Left lung (tissue), 10 donors: ENCODE results near the gene CXCL3. TPM values are rescaled to one million over a fixed set of nuclear protein-coding genes. Genes with fewer than 3 reads are reported as not detected.
A peak's percentile ranks its signal among the peaks of the same experiment; 100 is the strongest.

Source experiments
- ATAC-seq: fragments of 200-7000 bp; cut with Tn5 transposase; one replicate; pipeline ENCODE4 v1.9.1; 2020; ENCODE audit warnings: moderate library complexity
- DNase-seq, 4 donors: peaks; one replicate each; pipeline ENCODE4 v3.0.0-alpha.2; 2013 to 2020
- H3K27ac ChIP-seq, 2 donors: fragments of 200-600 bp; sonication (generic) in 1 of 2; one replicate each; pipeline versions ENCODE4 v1.5.0 to v1.8.0; 2020 to 2021
- H3K27me3 ChIP-seq, 2 donors: fragments of 200-600 bp; sonication (generic) in 1 of 2; one replicate each; pipeline versions ENCODE4 v1.5.0 to v1.8.0; 2020 to 2021
- H3K36me3 ChIP-seq, 2 donors: fragments of 200-600 bp; sonication (generic) in 1 of 2; one replicate each; pipeline versions ENCODE4 v1.5.0 to v1.8.0; 2020 to 2021
- H3K4me1 ChIP-seq, 2 donors: fragments of 200-600 bp; one replicate each; pipeline ENCODE4 v1.8.0; 2021
- H3K4me3 ChIP-seq, 2 donors: fragments of 200-600 bp; sonication (generic) in 1 of 2; one replicate each; pipeline versions ENCODE4 v1.5.0 to v1.8.0; 2020 to 2021; ENCODE audit warnings: mild to moderate bottlenecking in 1 of 2
- H3K9me3 ChIP-seq, 2 donors: fragments of 200-600 bp; sonication (generic) in 1 of 2; one replicate each; pipeline versions ENCODE4 v1.5.0 to v1.8.0; 2020 to 2021
- CTCF ChIP-seq, 2 donors: fragments of 200-600 bp; sonication (generic) in 1 of 2; IDR thresholded peaks; one replicate each; pipeline versions ENCODE4 v1.5.0 to v1.8.0; 2021; ENCODE audit warnings: antibody characterized with exemption in 2 of 2
- intact Hi-C, 2 donors: fragments of 100-400 bp; cut with DNase I; formaldehyde crosslinking; loops; one replicate each; pipeline versions ENCODE4 v1.11.2 to v1.14.2; 2022
- polyA plus RNA-seq, 6 donors: library from polyadenylated mRNA; unstranded; fragments of 120-200 nt; gene quantifications; one replicate each; pipeline ENCODE4 v1.2.1, GENCODE V29; 2013; ENCODE audit not compliant: insufficient read length in 6 of 6
- total RNA-seq, 2 donors: library from RNA; stranded (reverse); fragmentation: NEBNext Ultra II Directional; extraction: Animal tissue kit (Norgen Biotek cat#: 25700); gene quantifications; one replicate each; pipeline ENCODE4 v1.2.1, GENCODE V29; 2021
- donor health status: DM: no; HTN: yes; CAD: no.
- donor health status: DM: no; HTN: no; CAD: no.

The CXCL3 gene
- total and polyA plus RNA-seq, 8 donors: 0.49 to 15.2 (median 1.0) TPM

GRCh38 chr4:74018771-74019170 is 19.7 kb downstream of the CXCL3 start:
- ATAC-seq (peak; percentile 69), DNase-seq (no peak)
- H3K36me3 ChIP-seq: no peaks in the 10 kb centered on the region
- peaks cover 0 to 16% of the 10 kb centered on the region in 2 donors for H3K4me1 ChIP-seq
- H3K27ac ChIP-seq: peak overlapping the region; percentile 27 to 62
- no peaks in the 10 kb centered on the region for H3K27me3 ChIP-seq
- no peak overlapping the region for H3K4me3 ChIP-seq
- H3K9me3 ChIP-seq: no peaks in the 10 kb centered on the region
- TF ChIP-seq CTCF (IDR thresholded peaks at IDR 0.05): no peak
- intact Hi-C loops: no loop called here

GRCh38 chr4:74018116-74018515 is 20.4 kb downstream of the CXCL3 start:
- ATAC-seq: peak; percentile 42
- no peaks in the 10 kb centered on the region for H3K9me3 ChIP-seq
- no peaks in the 10 kb centered on the region for H3K27me3 ChIP-seq
- TF ChIP-seq CTCF (IDR thresholded peaks at IDR 0.05): no peak
- H3K4me3 ChIP-seq: no peak overlapping the region
- no peaks in the 10 kb centered on the region for H3K36me3 ChIP-seq
- intact Hi-C loops: no loop called here
- H3K27ac ChIP-seq: peak overlapping the region in 1 of 2 donors; percentile 62
- DNase-seq: no peak
- H3K4me1 ChIP-seq: peaks cover 0 to 16% of the 10 kb centered on the region in 2 donors

- ATAC-seq: peak; percentile 30
Measured at GRCh38 chr4:74016068-74016467, 22.4 kb downstream of the CXCL3 start.

GRCh38 chr4:74015126-74015780 is 23.2 kb downstream of the CXCL3 start:
- TF ChIP-seq CTCF (IDR thresholded peaks at IDR 0.05): no peak

More at GRCh38 chr4:74016068-74016467, 22.4 kb downstream of the CXCL3 start:
- no peak for TF ChIP-seq CTCF (IDR thresholded peaks at IDR 0.05)
- no peak for DNase-seq
- no peak overlapping the region for H3K4me3 ChIP-seq
- H3K27me3 ChIP-seq: no peaks in the 10 kb centered on the region
- H3K27ac ChIP-seq: peak overlapping the region in 1 of 2 donors; percentile 30
- no peaks in the 10 kb centered on the region for H3K9me3 ChIP-seq
- H3K36me3 ChIP-seq: no peaks in the 10 kb centered on the region
- H3K4me1 ChIP-seq: peaks cover 0 to 11% of the 10 kb centered on the region in 2 donors
- intact Hi-C loops: no loop called here

GRCh38 chr4:74014332-74014731 is 24.2 kb downstream of the CXCL3 start:
- no peak for TF ChIP-seq CTCF (IDR thresholded peaks at IDR 0.05)
- intact Hi-C loops: no loop called here
- no peak for ATAC-seq

More at GRCh38 chr4:74015126-74015780, 23.2 kb downstream of the CXCL3 start:
- ATAC-seq (no peak), DNase-seq (no peak)
- Histone ChIP-seq H3K9me3 (no peaks in the 10 kb centered on the region), H3K4me1 (peaks cover 0 to 9% of the 10 kb centered on the region in 2 donors), H3K27me3 (no peaks in the 10 kb centered on the region), H3K4me3 (no peak overlapping the region), H3K36me3 (no peaks in the 10 kb centered on the region), H3K27ac (no peak overlapping the region)
- intact Hi-C loops: no loop called here

More at GRCh38 chr4:74014332-74014731, 24.2 kb downstream of the CXCL3 start:
- no peak for DNase-seq
- no peaks in the 10 kb centered on the region for H3K9me3 ChIP-seq
- no peak overlapping the region for H3K4me3 ChIP-seq
- H3K27ac ChIP-seq: no peak overlapping the region
- H3K4me1 ChIP-seq: peaks cover 0 to 9% of the 10 kb centered on the region in 2 donors
- no peaks in the 10 kb centered on the region for H3K27me3 ChIP-seq
- no peaks in the 10 kb centered on the region for H3K36me3 ChIP-seq
